ENCODE measurements around the gene TTC39B.
"Not testable (repeated sequence)": the region's sequence is repeated elsewhere in the genome, so short reads cannot be mapped to it uniquely, and the experiment has no call there.

TTC39B gene

DNA sequence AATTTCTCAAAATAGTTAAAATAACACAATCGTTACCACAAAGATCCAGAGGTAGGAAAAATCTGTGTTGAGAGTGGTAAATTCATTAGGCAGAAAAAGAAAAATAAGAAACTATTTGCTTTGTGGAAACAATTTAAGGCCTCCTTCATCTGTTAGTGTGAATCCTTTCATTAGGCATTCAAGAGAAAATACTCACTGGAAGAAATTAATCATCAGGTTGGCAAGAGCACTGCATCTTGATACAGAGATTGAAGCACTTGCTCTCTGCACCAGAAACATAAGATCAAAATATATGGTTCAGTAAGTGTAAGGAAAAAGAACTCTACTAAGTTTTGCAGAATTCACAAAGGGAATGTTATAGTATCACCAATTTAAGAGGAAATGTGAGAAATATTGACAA is 44.4 kb downstream of the TTC39B start:
- no peak for DNase-seq

DNA sequence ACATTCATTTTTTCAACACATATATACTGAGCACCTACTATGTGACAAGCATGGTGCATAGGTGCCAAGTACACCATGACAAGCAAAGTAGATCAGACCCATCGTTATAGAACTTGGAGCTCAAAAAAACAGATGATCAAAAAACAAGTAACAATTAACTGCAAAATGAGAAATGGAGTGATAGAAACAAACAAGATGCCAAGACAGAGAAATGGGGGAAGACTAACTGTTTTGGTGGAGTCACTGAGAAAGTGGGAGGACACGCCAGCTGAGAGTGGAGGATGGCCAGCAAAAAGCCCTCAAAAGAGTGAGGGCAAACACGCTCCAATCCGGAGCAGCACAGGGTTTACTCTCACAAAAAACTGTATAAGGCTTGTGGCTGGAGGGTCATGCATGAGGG is 50.6 kb downstream of the TTC39B start:
- no peak for DNase-seq

DNA sequence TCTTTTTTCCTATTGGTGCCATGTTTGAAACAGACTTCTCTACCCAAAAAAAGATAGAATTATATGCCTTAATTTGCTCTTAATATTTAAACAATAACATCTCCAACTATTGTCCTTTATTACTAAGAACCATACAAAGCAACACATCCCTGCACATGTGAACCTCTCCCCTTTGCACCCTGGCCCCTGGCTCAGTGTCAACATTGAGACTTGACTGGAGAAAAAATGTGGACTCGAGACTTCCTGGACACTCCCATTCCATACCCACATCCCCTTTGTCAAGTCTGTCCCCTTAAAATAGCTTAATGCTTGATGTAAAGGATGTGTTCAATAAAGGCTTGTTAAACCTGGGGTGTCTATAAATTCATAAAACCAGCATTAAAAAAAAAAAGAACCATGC is 53.2 kb downstream of the TTC39B start:
- no peak for DNase-seq

DNA sequence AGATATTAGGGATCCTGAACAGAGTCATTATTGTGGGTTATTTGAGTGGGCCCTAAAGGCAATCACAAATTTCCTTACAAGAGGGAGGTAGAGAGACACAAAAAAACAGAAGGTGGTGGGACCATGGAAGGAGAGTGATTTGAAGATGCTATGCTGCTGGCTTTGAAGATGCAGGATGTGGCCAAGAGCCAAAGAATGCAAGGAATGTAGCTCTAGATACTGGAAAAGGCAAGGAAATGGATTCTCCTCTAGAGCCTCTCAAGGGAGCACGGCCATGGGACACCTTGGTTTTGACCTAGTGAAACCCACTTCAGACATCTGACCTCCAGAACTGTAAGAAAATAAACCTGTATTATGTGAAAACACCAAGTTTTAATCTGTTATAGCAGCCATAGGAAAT is 53.8 kb downstream of the TTC39B start:
- DNase-seq: no peak

DNA sequence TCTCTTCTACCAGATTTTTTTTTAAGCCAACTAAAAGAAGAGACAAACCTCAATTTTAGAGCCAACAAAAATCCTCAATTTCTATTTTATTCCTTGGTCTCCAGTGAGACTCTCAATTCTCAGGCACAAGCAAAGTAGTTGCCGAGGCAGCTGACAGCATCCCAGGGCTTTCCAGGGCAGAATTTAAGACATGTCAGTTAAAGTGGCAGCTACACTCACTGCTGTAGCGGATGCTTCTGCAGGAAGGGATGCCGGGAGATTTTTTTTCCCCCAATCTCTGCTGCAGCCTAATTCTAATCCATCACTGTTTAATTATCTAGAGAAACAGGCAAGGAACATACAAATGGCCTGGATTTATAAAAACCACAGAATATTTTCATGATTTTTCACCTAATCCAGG is 57.0 kb downstream of the TTC39B start:
- DNase-seq: peak; percentile 1

DNA sequence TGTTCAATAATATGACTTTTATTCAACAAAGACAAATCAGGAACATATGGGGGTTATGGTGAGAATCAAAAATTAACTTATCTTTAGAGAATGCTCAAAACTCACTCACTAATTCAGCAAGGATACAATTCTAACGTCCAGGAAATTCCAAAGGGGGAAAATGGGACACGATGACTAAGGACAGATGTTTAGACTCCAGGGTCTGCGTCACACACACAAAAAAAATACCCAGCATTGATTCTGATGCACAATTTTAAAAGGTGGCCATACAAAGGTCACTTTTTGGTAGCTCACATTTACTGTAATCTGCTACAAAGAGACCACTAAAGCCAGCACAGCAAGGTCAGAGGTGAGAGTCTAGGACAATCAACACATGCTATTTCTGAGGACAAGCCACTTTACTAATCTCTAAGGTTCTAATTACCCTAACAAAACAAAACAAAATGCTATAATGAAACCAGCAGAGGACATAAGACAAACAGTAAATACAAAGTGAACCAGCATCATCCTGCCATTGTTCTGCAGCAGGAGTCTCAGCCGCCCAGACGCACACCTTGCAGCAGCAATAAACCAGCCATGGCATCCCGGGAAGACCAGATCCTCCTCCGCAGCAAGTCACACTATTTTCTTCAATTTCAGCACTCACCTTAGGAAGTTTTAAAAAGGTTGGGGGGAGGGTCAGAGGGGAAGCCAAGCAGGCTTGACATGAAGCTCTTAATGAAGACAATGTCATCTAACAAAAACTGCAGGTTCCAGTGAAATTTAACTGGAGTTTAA is 57.8 kb downstream of the TTC39B start:
- no peak for DNase-seq

DNA sequence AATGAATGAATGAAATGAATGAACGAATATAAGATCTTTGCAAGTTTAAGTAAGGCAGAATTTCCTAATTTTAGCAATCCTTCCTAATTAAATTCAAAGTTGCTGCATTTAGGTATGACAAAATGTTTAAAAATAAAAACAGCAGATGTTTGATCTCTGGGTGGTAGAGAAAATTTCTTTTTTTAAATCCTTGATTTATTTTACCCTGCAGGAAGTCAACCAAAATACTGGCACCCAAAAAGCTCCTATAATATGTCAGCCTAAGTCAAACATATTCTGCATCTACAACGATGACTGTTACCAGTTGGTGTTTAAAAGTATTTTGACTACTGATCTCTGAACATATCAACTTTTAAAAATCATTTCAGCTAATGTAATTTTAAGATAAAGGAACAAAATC is 58.4 kb downstream of the TTC39B start:
- DNase-seq: no peak

DNA sequence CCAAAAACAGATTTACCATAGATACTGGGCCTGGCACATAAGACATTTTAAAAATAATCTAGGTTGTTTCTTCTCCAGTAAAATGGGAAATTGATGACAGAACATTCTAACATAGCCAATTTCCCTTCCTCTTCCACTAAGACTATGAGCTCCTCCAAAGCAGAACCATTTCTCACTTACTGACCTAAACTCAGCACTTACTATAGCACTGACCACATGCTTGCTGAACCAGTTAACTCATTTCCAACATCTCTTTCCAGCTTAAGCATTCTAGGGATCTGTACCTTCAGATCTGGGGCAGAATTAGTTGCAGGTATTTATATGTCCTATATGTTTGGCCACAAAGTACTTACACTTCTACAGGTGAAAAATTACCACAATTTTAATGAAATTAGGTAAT is 58.9 kb downstream of the TTC39B start:
- no peak for DNase-seq

DNA sequence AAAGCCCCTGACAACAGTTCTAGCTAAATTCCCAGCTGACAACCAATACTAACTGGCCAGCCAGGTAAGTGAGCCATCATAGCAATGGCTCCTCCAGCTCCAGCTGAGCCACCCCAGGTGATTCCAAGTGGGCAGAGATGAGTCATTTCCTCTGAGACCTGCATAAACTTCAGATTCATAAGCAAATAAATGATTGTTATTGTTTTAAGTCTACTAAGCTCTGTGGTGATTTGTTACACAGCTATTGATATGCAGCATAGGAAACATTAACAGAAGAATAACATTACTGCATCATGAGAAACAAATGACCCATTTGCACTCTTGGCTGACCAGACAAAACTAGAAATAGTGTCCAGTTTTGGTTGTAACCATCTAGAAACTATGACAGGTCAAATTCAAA is 60.3 kb downstream of the TTC39B start:
- no peak for DNase-seq

DNA sequence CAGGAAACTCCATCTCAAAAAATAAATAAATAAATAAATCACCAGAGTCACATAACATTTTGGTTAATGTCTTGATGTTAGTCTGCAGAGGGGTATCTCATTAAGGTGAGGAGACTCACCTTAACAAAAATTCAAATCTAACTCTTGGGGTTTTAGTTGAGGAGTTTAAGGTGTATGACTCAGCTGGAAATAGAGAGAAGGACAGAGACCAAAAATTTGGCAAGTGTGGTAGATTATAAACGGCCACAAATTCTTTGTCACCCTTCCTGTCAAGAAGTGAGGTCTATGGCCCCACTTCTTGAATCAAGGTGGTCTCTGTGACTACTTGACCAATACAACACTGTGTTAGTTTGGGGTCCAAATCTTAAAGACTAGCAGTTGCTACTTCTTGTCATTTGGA is 60.8 kb downstream of the TTC39B start:
- DNase-seq: no peak

DNA sequence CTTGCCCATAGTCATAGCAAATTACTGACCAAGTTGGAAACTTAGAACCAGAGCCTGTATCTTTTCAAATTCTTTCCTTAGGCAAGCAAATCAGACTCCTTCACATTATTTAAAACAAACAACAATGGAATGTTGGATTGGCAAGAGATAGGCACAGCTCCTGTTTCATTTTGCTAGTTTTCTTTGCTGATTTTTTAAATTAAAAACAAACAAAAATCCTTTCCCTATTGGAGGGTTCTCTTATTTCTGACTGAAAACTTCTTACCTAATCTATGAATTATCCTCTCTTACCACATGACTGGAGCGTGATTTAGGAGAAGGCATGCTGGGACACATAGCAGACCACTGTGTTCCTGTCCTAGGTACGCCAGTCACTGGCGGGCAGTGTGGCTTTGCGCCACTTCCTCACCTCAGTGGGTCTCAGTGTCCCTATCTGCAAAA is 63.0 kb downstream of the TTC39B start:
- DNase-seq: no peak

DNA sequence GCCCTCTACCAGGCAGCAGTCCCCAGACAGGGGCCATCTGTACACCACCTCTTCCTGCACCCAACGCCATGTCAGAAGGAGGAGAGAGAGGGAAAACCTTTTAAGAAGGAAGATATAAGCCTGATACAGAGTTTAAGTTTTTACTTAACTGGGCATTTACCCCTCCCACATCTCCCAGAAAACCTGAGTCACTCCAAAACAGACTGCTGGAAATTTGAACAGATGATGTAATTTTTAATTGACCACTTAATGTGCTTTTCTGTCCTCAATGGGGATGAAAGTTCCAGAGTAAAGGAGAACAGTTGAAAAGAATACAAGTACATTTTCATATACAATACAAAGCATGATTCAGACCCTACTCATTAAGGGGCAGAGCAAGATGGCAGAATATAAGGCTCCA is 63.9 kb downstream of the TTC39B start:
- no peak for DNase-seq

DNA sequence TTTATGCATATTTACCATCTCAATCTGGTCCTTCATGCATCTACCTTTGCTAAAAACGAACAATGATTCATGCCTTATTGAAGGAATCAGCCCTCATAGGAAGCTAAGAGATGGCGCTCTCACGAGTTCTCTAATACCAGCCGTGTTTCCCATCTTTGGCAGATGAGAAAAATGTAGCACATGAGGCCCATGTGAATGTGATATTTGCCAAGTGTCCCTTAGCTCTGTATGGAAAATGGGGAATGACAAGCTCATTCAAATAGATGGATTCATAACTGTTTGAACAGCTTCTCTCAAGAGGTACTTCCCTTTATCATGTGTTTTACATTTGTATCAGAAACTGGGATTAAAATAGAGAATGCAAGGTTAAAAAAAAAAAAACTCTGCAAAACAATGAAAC is 66.1 kb downstream of the TTC39B start:
- no peak for DNase-seq

DNA sequence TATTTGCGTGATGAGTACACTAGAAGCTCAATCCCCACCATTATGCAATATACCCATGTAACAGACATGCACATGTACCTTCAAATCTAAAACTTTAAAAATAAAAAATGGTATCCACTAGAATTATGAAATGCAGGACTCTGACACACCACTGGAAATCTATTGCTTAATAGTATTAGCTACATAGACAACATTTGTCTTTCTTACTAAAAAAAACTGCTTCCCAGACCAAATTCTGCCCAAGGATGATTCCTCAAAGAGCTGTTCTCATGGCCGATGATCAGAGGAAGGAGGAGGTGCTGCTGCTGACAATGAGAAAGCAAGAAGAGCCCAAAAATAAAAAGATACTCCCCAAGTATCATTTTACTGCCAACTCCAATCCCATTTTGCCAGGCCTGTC is 67.2 kb downstream of the TTC39B start:
- no peak for DNase-seq

DNA sequence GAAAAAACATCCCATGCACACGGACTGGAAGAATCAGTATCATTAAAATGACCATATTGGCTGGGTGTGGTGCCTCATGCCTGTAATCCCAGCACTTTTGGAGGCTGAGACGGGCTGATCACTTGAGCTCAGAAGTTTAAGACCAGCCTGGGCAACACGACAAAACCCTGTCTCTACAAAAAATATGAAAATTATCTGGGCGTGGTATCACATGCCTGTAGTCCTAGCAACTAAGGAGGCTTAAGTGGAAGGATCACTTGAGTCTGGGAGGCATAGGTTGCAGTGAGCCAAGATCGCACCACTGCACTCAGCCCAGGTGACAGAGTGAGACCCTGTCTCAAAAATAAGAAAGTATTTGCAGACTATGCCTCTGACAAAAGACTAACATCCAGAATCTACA is 68.4 kb downstream of the TTC39B start:
- no peak for DNase-seq

DNA sequence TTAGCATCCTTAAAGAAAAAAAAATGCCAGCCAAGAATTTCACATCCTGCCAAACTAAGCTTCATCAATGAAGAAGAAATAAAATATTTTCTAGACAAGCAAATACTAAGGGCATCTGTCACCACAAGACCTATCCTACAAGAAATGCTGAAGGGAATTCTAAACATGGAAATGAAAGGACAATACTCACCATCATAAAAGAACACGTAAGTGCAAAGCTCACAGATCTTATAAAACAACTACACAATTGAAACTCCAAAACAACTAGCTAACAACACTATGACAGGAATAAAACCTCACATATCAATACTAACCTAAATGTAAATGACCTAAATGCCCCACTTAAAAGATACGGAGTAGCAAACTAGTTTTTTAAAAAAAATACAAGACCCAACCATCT is 71.4 kb downstream of the TTC39B start:
- DNase-seq: no peak

DNA sequence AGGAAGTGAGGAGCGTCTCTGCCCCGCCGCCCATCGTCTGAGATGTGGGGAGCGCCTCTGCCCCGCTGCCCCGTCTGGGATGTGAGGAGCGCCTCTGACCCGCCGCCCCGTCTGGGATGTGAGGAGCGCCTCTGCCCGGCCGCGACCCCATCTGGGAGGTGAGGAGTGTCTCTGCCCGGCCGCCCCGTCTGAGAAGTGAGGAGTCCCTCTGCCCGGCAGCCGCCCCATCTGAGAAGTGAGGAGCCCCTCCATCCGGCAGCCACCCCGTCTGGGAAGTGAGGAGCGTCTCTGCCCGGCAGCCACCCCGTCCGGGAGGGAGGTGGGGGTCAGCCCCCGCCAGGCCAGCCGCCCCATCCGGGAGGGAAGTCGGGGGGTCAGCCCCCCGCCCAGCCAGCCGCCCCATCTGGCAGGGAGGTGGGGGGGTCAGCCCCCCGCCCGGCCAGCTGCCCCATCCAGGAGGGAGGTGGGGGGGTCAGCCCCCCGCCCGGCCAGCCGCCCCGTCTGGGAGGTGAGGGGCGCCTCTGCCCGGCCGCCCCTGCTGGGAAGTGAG is 73.0 kb downstream of the TTC39B start:
- not testable (repeated sequence) for DNase-seq

DNA sequence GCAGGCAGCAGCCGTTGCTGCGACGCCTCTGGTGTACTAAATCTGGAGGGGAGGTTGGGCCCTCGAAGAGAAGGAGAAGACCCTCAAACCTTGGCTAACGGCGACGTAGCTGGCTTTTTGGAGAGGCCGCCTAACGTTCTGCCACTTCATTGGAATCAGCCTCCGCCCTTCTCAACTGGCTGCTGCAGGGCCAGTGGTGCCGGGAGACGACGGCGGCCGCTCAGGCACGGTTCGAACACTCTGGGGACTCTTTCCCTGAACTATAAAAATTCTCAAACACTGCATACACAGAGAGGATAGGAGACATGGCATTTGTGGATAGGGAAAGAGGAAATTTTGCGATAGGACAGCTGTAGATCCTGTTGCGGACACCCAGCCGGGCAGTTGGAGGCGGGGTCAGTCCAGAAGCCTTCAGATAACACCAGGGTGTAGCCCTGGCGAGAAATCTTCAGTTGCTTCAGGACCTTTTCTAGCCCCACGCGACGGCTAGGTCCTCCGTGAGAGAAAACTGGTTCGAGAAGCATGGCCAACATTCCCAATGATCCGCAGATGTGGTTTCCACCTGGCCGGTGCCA is 74.2 kb downstream of the TTC39B start:
- DNase-seq: not testable (repeated sequence)

DNA sequence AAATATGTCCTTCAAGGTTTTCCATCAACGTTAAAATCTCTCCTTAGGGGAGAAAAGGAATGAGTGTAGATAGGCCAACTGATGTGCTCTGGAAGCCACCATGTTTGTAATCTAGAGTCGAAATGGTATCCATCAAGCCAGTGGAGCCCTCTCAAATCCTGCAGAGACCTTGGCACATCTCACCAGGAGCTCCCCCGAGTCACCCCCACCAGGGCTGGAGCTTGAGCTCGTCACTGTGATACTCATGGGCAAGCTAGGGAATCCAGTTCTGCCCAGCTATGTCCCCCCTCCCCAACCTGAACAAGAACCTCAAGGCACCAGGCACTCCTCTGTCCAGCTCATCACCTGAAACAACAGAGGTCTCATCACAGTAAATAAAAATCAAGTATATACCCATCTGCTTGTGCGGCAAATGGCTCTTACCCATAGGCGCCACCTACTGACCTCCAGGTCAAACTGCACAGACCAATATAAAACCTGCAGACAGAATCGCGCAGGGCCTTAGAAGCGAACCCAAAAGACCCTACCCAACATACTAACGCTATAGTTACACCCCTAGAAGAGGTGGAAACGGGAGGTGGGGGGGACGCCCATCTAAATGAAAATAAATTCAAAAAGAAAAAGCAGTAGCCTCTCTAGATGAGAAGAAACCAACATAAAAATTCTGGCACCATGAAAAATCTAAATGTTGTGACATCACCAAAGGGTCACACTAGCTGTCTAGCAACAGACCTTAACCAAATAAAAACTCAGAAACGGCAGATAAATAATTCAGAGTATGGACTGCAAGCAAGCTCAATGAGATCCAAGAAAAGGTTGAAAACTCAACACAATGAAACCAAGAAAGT is 75.0 kb downstream of the TTC39B start:
- DNase-seq: peak; percentile 64

DNA sequence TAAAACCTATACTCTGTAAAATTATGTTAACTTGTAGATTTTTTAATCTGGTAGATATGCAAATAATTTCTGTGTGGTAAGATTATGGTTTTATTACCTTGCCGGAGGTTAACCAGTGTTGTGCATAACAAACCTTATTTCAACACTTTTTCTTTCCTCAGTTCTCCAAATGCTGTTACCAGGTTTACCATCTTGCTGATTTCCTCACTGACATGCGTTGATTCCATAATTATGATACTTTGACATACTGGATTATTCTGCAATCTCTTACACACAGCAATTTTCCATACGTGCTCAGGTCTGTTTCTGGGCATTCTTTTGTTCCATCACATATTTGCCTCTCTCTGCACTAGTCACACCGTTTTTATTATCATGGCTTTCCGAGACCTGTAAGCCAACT is 77.6 kb downstream of the TTC39B start:
- DNase-seq: no peak

DNA sequence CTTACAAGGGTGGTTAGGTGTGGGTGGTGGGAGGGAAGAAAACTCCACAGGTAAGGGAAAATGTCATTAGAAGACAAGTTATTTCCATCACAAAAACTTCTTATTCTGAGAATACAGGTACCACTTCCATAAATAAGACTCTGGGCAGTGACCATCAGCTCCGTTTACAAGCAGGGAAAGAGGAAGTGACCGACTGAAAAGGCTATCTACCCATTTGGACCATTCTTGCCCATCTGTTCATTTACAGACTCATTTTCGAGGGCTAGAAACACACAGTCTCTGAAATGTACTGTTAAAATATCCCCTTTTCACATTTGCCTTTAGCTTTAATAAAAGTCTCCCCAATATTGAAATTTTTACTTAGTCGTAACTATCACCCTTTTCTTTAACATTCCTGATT is 79.5 kb downstream of the TTC39B start:
- no peak for DNase-seq

DNA sequence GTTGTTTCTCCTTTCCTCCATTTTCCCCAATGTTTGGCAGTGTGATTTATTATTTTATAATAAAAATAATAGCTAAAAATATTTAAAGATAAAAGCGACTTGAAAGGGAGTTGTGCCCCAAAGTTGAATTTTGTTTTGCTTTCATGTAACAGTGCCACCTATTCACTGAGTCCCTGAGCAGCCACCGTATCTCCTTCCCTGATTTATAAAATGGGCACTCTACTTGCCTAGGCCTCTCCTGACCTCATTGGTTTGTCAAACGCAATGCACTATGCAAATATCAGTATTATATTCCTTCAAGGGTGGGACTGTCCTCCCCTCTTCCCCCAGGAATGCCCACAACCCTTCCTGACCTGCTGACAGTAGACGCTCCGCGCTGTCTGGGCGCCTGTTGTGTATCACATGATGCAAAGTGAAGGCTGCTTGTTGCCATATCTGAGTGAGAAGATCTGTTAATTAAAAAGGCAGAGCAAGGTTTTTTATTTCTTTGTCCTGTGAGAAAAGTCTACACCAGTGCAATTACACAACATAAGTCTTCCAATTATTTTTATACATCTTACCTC is 81.4 kb downstream of the TTC39B start:
- DNase-seq: no peak

DNA sequence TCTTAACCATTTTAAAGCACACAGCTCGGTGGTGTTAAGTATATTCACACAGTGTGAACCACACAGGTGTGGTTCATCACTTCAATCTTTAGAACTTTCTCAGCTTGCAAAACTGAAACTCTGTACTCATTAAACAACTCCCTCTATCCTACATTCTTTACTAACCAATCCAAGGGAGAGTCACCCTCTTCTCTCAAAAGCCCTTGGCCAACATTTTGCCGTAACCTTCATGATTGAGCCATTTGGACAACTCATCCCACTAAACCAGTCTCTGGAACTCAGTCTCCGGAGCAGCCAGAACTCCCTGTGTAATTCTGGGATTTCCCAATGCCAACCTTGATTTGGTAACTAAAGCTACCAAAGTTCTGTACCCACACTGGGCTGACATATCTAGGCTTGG is 84.7 kb downstream of the TTC39B start:
- DNase-seq: no peak

All from NCI-H82 (cell line).